ENCODE results near the gene DIDO1.

DNA sequence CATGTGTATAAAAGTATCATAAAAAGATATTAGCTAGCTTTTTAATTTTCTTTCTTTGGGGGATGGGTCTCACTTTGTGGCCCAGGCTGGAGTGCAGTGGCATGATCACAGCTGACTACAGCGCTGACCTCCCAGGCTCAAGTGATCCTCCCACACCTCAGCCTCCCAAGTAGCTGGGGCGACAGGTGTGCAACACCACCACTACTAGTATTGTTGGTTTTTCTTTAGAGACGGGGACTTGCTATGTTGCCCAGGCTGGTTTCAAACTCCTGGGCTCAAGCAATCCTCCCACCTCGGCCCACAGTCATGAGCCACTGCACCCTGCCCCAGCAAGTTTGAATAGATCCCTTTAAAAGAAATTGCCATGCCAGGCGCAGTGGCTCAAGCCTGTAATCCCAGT, 71.2 kb downstream of the DIDO1 start:
- TF ChIP-seq, protein P1, sequence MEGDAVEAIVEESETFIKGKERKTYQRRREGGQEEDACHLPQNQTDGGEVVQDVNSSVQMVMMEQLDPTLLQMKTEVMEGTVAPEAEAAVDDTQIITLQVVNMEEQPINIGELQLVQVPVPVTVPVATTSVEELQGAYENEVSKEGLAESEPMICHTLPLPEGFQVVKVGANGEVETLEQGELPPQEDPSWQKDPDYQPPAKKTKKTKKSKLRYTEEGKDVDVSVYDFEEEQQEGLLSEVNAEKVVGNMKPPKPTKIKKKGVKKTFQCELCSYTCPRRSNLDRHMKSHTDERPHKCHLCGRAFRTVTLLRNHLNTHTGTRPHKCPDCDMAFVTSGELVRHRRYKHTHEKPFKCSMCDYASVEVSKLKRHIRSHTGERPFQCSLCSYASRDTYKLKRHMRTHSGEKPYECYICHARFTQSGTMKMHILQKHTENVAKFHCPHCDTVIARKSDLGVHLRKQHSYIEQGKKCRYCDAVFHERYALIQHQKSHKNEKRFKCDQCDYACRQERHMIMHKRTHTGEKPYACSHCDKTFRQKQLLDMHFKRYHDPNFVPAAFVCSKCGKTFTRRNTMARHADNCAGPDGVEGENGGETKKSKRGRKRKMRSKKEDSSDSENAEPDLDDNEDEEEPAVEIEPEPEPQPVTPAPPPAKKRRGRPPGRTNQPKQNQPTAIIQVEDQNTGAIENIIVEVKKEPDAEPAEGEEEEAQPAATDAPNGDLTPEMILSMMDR (IDR thresholded peaks at IDR 0.05), result no peak
- no peak for TF ChIP-seq POLR2A (IDR thresholded peaks at IDR 0.05)

All from Peyer's patch (tissue), 4 donors.